ENCODE data around the gene FOXC2.

Gene FOXC2

DNA sequence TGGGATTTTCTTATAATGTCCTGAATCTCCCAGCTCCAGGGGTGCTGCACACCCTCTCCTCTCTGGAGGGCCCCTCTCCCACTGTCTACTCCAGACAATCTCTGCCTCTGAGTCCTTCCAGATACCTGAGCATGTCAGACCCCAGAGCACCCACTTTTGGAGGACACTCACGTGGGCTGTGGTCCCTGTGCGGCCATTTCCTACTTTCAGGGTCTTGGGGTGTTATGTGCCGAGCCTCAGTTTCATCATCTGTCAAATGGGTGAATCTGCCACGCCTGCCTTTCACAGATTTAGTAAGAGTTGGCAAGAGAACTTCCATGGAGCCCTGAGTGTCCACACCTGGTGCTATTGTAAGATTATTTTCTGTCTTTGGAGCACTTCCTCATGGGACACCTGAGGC, 8.0 kb downstream of the FOXC2 start:
- no peaks in the 10 kb centered on the region for H4K20me1 ChIP-seq (ENCODE audit: insufficient read depth, low read length)
- no peak overlapping the region for H3K4me3 ChIP-seq (ENCODE audit: low read length)
- H3K27ac ChIP-seq (ENCODE audit: low read length) = no peak overlapping the region
- no peak overlapping the region for H2AFZ ChIP-seq (ENCODE audit: low read length)
- H3K9me2 ChIP-seq (replicated peaks; ENCODE audit: insufficient read depth, low read length) = no peaks in the 10 kb centered on the region
- H3K36me3 ChIP-seq (replicated peaks; ENCODE audit: insufficient read depth, low read length) = no peaks in the 10 kb centered on the region
- peaks cover 55% of the 10 kb centered on the region for H3K27me3 ChIP-seq (replicated peaks; ENCODE audit: insufficient read depth, low read length)
- no peaks in the 10 kb centered on the region for H3F3A ChIP-seq (ENCODE audit: insufficient read depth, low read length)
- no peak overlapping the region for H3K4me2 ChIP-seq (ENCODE audit: low read depth, low read length)
- no peaks in the 10 kb centered on the region for H3K9me3 ChIP-seq (replicated peaks; ENCODE audit: insufficient read depth, low read length)
- H3K9ac ChIP-seq (ENCODE audit: low read length) = no peak overlapping the region
- no peaks in the 10 kb centered on the region for H3K4me1 ChIP-seq (ENCODE audit: low read length)
- H3K79me2 ChIP-seq (ENCODE audit: low read length) = no peaks in the 10 kb centered on the region
- TF ChIP-seq EZH2phosphoT487 (IDR thresholded peaks at IDR 0.05; ENCODE audit: low read length) (no peak), CTCF (IDR thresholded peaks at IDR 0.05; ENCODE audit: low read length) (no peak), EZH2 (optimal IDR thresholded peaks at IDR 0.05; ENCODE audit: low read depth, low read length) (no peak)
- no peak for DNase-seq

DNA sequence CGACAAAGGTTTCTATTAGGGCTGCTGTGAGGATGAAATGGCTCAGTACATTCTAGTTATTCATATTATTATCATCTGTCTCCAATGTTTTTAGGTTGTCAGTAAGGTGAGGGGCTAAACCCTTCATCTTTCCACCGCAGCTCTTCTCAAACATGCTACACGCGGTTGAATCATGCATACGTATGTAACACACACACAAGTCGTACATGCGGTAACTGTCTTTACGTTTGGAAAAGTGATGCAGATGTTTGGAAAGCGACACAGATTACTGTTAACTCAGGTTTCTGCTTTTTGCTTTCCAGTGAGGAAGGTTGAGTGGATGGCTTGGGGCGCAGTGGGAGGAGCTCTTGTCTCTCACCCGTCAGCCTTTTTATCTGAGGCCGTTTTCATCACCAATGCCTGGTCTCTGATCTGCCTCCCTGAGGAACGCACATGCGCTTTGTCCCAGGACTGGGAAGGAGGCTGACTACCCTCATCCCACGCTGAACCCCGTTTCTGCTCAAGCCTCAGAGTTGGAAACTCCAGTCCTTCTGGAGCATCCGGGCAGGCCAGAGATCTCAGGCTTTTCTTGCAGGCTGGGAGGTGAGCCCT, 8.6 kb downstream of the FOXC2 start:
- Histone ChIP-seq H3K4me1 (ENCODE audit: low read length) (no peaks in the 10 kb centered on the region), H3K9ac (ENCODE audit: low read length) (no peak overlapping the region), H4K20me1 (ENCODE audit: insufficient read depth, low read length) (no peaks in the 10 kb centered on the region), H3K4me2 (ENCODE audit: low read depth, low read length) (no peak overlapping the region), H3K27ac (ENCODE audit: low read length) (no peak overlapping the region), H3K4me3 (ENCODE audit: low read length) (no peak overlapping the region), H3F3A (ENCODE audit: insufficient read depth, low read length) (no peaks in the 10 kb centered on the region), H3K36me3 (replicated peaks; ENCODE audit: insufficient read depth, low read length) (no peaks in the 10 kb centered on the region), H3K9me3 (replicated peaks; ENCODE audit: insufficient read depth, low read length) (no peaks in the 10 kb centered on the region), H2AFZ (ENCODE audit: low read length) (no peak overlapping the region), H3K27me3 (replicated peaks; ENCODE audit: insufficient read depth, low read length) (peaks cover 55% of the 10 kb centered on the region), H3K79me2 (ENCODE audit: low read length) (no peaks in the 10 kb centered on the region), H3K9me2 (replicated peaks; ENCODE audit: insufficient read depth, low read length) (no peaks in the 10 kb centered on the region)
- TF ChIP-seq EZH2phosphoT487 (IDR thresholded peaks at IDR 0.05; ENCODE audit: low read length) (no peak), CTCF (IDR thresholded peaks at IDR 0.05; ENCODE audit: low read length) (no peak), EZH2 (optimal IDR thresholded peaks at IDR 0.05; ENCODE audit: low read depth, low read length) (no peak)
- no peak for DNase-seq

DNA sequence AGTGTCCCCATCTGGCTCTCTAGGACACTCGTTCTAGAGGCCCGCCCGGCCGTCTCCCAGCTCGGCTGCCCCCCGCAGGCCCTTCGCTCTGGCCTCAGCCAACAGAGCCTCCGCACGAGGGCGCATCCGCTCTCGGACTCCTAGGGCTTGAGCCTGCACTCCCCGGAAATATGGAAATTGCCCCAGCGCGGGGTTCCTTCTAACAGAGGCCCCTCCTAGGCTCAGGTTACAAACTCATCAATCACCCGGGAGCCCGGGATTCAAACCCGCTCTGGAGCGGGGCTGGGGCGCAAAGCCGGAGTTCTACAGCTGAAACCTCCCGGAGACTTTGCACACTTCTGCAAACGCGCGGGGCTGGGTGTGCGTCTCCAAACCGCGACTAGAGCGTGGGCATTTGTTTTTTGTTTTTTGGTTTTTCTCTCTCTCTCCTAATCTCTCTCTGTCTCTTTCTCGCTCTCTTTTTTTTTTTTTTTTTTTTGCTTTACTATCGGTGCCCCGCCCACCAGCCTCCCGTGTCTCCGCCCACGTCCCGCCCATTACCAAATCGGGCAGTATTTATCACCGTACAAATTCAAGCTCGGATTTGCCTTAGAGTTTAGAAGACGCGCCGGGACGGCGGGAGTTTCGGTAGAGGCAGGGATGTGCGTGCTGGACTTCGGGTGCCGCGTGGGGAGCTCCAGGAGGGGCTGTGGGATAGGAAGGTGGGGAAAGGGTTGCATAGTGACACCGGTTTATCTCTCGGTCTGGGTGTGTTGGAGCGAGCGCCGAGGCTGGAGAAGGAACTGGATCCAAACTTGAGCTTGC, 9.3 kb downstream of the FOXC2 start:
- Histone ChIP-seq H3F3A (ENCODE audit: insufficient read depth, low read length) (no peaks in the 10 kb centered on the region), H4K20me1 (ENCODE audit: insufficient read depth, low read length) (no peaks in the 10 kb centered on the region), H3K27me3 (replicated peaks; ENCODE audit: insufficient read depth, low read length) (peaks cover 55% of the 10 kb centered on the region), H3K36me3 (replicated peaks; ENCODE audit: insufficient read depth, low read length) (no peaks in the 10 kb centered on the region), H3K27ac (ENCODE audit: low read length) (no peak overlapping the region), H3K9me3 (replicated peaks; ENCODE audit: insufficient read depth, low read length) (no peaks in the 10 kb centered on the region), H3K4me3 (ENCODE audit: low read length) (no peak overlapping the region), H3K9ac (ENCODE audit: low read length) (no peak overlapping the region), H3K4me2 (ENCODE audit: low read depth, low read length) (no peak overlapping the region), H2AFZ (ENCODE audit: low read length) (no peak overlapping the region), H3K9me2 (replicated peaks; ENCODE audit: insufficient read depth, low read length) (no peaks in the 10 kb centered on the region), H3K4me1 (ENCODE audit: low read length) (no peaks in the 10 kb centered on the region), H3K79me2 (ENCODE audit: low read length) (no peaks in the 10 kb centered on the region)
- no peak for DNase-seq
- TF ChIP-seq EZH2phosphoT487 (IDR thresholded peaks at IDR 0.05; ENCODE audit: low read length) (no peak), EZH2 (optimal IDR thresholded peaks at IDR 0.05; ENCODE audit: low read depth, low read length) (no peak), CTCF (IDR thresholded peaks at IDR 0.05; ENCODE audit: low read length) (no peak)
